ENCODE measurements around the gene ISCA2.

Gene ISCA2

DNA sequence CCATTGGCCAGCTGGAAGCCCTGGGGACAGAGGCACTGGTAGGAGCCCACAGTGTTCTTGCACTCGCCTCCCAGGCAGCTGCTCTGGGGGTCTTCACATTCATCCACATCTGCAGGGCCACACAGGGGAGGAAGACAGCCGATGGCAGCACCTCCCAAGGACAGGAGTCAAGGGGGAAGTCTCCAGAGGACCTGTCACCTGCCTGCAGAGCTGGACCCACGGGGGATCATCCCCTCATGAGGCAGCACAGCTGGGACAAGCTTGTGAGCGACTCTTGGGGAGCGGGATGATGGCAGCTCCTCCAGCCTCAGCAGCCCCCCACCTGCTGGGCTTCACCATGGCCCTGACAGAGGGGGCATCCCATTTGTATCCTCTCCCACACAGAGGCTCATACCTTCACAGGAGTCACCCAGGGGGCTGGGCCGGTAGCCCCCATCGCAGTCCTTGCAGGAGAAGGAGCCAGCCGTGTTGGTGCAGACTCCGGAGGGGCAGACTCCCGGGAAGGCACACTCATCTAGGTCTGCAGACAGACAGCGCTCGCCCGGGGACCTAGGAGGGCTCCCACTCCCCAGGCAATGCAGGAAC lies 15.4 kb downstream of the ISCA2 start:
- DNase-seq (ENCODE audit: low read depth in 2 of 2) = no peak

DNA sequence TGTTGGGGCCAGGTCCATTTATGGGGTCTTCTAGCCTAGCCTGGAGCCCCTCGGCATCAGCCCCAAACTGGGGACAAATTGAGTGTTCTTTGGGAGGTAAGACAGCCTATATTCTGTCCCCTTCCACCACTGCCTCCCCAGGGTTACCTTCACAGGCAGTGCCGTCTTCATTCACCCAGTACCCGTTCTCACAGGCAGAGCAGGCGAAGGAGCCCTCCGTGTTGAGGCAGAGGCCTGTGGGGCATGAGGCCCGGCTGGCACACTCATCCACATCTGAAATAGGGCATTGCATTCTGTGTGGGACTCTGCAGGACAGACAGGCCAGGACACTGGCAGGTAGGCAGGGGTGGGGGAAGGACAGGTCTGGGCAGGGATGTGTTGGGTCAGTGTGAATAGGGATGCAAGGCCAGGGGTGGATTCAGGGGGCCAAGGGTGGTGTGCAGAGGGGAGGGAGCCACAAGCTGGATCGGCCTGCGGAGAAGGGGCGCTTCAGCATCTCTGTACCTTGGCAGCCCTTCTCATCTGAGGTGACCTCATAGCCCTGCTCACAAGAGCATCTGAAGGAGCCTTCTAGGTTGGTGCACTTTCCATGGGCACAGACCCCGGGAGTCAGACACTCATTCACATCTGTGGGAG lies 16.1 kb downstream of the ISCA2 start:
- no peak for DNase-seq (ENCODE audit: low read depth in 2 of 2)

DNA sequence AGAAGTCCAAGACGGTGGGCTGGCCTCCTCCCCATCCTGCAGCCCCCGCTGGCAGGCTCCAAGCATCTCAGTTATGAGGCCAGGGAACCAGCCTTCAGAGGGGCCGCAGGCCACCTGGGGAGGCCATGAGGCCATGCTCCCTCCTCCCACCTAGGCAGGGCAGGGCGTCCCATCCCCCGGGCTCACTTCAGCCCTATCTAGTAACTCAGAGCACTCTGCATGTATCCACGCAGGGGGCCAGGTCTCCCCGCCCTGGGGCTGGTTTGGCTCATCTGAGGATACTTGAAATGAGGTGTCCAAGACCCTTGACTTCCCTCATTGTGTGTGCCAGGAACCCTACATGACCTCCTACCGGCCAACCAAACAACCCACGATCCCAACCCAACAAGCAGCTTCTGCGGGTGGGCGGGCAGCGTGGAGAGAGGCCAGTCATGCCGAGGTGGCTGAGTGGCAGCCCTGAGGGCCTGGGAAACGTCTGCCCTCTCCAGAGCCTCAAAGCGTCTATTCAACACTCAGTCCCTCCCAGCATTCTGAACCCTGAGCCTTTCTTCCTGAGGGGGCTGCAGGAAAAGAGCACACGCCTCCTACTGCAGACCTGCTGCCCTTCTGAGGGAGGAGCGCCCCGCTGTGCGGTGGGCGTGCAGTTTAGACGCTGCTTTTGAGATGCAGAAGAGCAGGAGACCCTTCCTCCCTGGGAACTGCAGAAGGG lies 16.8 kb downstream of the ISCA2 start:
- DNase-seq (ENCODE audit: low read depth in 2 of 2) = no peak

DNA sequence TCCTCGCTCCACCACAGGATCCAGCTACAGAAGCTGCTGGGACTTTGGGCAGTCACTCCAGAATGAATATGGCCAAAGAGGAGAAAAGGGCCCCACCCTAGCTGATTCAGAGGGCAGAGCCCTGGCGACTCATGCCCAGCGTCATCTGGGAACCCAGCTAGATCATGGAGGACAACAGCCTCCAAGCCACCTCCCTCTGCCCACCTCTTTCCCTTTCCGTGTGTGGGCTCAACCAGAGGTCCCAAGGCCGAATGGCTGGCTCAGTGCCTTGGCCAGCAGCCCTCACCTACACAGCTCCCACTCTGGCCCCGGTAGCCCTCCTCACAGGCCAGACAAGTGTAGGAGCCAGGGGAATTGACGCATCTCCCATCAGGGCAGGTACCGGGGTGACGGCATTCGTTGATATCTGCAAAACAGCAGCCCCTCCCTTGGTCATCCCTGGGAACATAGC lies 17.4 kb downstream of the ISCA2 start:
- DNase-seq (ENCODE audit: low read depth in 2 of 2) = no peak

DNA sequence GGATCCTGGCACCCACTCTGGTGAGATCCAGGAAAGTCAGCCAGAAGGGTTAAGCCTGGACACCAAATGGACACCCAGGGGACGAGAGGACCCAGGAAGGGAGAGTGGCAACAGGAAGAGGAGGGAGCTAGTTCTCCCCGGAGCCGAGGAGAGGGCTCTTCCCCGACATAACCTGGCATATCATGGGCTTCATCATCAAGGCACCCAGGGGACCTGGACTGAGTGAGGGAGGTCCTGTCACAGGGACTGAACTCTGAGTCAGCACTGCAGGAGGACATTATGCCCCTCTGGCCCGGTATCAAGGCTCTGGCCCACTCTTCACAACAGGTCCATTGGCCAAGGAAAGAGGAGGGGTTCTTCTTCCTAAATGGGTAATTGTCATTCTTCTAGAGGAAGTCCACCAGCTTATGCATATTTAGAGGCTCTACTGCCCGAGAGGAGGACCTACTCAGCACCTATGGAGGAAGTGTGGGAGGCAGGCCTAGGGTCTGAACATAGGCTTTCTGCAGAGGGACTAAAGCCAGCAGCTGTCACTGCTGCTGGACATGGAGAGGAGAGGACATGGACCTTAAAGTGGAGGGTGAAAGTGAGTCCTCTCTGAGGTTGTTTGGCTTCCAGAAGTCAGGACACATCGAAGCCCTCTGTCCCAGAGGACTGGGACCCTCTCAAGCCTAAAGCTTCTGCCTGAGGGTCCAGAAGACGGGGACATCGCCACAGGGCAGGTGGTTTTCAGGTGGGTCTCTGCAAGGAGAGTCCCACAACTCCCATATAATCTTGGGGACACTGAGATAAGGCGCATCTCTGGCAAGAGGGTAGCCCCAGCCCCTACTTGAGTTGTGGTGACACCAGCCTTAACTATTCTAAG lies 18.6 kb downstream of the ISCA2 start:
- no peak for DNase-seq (ENCODE audit: low read depth in 2 of 2)

DNA sequence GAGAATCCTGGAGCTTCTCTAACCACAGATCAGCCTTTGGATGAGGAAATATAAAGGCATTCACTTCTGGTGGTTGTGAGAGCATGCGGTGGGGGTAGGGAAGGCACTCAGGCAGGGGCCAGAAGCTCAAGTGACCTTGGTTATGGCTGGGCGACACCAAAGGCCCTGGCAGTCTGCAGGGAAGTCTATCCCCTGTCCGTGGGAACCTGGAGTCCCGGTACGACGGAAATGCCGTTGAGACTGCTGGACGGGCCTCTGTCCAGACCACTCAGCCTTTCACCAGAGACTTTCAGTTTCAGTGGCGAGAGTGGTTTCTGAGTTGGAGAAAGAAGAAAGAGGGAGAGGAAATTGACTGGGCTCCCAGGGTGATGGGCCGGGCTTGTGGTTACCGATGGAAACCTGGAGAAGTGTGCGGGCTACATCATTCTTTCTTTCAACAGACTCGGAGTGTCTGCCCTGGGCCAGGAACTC lies 20.9 kb downstream of the ISCA2 start:
- DNase-seq (ENCODE audit: low read depth in 2 of 2) = no peak

GRCh38 chr14:74515891-74516412 lies 22.4 kb downstream of the ISCA2 start:
- no peak for DNase-seq (ENCODE audit: low read depth in 2 of 2)

GRCh38 chr14:74516451-74517160 lies 23.0 kb downstream of the ISCA2 start:
- no peak for DNase-seq (ENCODE audit: low read depth in 2 of 2)

DNA sequence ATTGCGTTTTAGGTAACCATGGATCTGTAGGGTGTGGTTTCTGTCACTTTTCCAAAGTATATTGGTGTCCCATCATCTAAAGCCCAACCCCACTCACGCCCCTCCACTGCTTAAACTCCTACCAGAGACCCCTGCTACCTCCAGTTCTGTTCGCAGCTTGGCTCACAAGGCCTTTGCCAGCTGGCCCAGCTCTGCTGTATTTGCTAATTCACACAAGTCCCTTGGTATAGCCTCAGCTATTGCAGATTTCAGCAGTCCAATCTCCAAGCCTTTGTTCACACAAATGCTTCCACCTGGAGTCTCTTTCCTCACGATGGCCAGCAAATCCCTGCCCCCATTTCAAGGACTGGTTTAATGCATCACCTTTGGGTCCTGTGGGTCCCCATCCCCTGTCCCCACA lies 24.2 kb downstream of the ISCA2 start:
- no peak for DNase-seq (ENCODE audit: low read depth in 2 of 2)

- no peak for DNase-seq (ENCODE audit: low read depth in 2 of 2)
These were observed 24.7 kb downstream of the ISCA2 start for GRCh38 chr14:74518221-74518620.

- DNase-seq (ENCODE audit: low read depth in 2 of 2) = no peak
These were observed 25.9 kb downstream of the ISCA2 start for GRCh38 chr14:74519316-74520074.

DNA sequence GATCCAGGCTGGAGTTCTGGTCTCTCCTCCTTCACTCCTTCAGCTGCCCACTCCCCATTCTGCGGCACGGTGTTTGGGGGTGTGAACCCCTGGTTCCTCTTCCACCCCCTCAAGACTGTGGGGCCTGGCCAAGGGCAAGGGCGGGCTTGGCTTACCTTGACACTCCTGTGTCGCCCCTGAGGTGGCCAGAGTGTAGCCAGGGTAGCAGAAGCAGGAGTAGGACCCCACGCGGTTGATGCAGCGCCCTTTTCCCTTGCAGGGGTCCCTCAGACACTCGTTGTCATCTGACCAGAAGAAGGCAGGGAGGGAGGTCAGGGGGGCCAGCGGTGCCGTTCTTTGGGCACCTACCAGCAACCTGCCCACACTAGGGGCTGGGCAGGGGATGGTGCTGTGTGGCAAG lies 28.2 kb downstream of the ISCA2 start:
- DNase-seq (ENCODE audit: low read depth in 2 of 2) = no peak

GRCh38 chr14:74522740-74523139 lies 29.2 kb downstream of the ISCA2 start:
- no peak for DNase-seq (ENCODE audit: low read depth in 2 of 2)

GRCh38 chr14:74524076-74524811 lies 30.7 kb downstream of the ISCA2 start:
- DNase-seq (ENCODE audit: low read depth in 2 of 2) = no peak

DNA sequence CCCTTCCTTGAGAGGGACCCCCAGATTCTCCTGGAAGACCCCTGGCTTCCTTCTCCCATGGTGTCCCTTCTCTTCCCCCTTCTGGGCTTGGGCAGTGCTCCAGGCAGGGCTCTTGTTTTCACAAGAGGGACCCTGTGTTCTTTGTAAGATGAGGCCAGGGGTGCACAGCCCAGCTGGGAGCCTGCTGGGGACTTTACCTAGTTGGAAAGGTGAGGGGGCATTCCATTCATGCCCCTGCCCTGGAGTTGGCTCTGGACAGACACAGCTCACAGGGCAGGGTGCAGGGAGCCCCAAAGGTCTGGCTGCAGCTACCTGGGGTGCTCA lies 31.2 kb downstream of the ISCA2 start:
- no peak for DNase-seq (ENCODE audit: low read depth in 2 of 2)

DNA sequence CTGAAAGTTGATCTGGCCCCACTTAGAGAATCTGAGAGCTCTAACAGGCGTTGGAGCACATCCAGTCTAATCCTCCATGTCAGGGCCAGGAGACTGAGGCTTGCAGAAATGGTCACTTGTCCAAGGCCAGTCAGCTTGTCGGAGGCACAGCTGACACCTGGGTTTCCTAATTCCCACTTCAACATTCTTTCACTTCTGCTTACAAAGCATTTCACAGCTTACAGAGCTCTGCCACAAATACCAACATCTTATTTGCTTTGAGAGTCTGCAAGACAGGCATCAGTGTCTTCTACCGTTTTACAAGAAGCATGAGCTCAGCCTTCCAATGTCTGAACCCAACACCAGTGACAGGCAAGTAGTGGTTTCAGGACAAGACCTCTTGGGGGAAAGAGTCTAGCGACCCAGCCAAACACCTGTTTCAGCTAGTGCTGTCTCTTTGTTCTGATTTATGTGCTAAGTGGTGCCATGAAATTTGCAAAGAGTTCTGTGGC lies 31.8 kb downstream of the ISCA2 start:
- DNase-seq (ENCODE audit: low read depth in 2 of 2) = no peak

DNA sequence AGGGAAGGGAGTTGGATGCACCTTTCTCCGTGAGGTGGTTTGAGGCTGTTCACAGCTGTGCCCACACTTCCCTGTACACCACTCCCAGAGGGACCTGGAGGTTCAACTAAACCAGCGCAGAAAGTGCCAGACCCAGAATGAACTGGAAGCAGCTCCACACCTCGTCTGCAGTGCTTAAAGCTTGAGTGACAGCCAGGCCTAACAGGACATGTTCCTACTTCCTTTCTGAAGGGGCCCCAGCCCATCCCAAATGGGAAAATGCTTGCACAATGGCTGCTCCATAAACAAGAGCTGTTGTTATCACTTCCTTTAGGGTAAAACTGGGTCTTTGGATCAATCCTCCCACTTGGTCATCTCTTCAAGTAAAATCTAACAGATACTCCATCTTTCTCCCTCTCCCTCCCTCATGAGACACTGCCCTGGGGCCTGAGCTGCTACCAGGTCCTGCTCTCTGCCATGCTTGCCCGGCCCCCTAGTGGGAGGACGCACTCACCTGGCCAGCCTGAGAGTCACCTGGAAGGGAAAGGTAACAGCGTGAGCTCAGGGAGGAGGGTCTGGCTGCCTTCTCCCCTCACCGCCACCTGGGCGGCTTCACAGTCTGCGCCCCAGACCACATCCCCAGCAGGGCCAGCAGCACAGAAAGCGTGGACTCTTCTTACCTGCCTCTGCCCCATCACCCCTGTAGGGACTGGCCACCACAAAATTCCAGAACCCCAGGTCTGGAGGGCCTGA lies 33.5 kb downstream of the ISCA2 start:
- DNase-seq (ENCODE audit: low read depth in 2 of 2) = no peak

DNA sequence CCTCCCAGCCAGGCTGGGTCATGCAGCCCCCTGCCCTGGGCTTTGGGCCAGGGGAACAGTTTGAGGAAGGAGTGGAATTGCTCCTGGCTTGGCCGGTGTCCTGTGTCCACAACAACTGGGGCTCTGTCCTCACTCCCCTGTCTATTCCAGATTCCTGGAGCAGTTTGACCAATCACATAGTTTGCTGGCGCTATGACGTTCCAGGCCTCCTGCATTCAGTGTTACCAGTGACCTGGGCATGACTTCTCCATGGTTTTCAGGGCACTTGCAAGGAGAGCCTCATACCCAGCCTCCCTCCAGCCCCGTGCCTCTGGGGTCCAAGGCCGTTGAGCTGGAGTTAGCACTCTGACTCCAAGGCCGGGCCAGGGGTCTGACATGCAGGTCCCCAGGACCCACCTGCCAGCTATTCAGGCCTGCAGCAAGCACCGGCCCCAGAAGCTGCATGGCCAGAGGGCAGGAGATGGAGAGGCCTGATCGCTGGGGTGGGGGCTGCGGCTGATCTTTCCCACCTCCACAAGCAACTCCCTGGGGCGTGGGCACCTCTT lies 34.2 kb downstream of the ISCA2 start:
- no peak for DNase-seq (ENCODE audit: low read depth in 2 of 2)

GRCh38 chr14:74528406-74528805 lies 34.8 kb downstream of the ISCA2 start:
- DNase-seq (ENCODE audit: low read depth in 2 of 2) = no peak
